Stimulated activated CD4-positive, alpha-beta T cell treated with anti-CD3 and anti-CD28 coated beads, TNF-alpha, amount 100 ng/mL, for 1 hour (primary cell): ENCODE results near the gene UNC13A.
A peak's percentile ranks its signal among the peaks of the same experiment; 100 is the strongest.
"Not testable (repeated sequence)": the region's sequence is repeated elsewhere in the genome, so short reads cannot be mapped to it uniquely, and the experiment has no call there.

Source experiments
- DNase-seq, 3 donors: peaks; one replicate each; pipeline ENCODE4 v3.0.0-alpha.2; 2020; ENCODE audit warnings: low read depth in 3 of 3, low spot score in 1 of 3

UNC13A gene

DNA sequence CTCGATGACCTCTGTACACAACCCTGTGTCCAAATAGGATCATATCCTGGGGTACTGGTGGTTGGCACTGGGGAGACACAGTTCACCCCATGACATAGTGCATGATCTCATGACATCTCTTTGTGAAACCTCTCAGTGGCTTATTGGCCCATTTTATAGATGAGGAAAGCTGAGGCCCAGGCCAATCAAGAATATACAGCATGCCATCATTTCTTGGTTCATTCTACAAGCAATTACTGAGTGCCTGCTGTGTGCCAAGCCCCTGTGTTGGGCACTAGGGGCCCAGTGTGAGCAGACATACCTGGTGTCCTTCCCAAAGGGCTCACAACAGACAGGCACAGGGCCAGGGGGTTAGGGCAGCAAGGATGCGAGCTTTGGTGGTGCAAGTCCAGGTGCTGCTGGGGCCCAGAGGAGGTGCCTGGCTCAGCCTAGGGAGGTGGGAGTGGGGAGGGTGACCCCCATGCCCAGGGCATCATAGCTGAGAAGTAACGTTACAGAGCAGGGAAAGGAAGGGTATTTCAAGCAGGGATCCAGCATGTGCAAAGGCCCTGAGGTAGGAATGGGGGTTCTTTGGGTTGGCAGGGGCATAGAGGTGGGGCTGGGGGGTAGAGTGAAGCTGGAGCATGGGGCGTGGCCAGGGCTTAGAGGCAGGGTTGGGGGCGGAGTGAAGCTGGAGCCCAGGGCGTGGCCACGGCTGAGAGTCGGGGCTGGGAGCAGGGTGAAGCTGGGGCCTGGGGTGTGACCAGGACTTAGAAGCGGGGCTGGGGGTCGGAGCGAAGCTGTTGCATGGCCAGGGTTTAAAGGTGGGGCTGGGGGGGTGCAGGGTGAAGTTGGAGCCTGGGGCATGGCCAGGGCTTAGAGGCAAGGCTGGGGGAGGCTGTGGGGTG is 112.0 kb downstream of the UNC13A start:
- no peak for DNase-seq

DNA sequence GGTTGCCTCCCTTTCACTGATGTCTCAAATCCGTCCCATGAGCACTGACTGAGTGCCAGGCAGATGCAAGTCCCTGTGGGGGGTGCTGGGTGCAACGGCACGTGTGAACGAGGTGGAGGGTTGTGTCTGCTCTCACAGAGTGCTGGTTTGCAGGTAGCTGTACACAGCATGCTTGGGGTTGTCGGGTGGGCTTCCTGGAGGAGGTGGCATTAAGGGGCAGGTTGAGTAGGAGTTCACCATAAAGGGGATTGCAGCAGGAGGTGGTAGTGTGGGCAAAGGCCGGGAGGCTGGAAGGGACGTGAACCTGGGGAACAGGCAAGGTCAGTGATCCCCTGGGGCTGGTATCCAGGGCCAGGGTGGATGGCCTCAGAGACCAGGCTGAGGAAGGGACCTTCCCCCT is 115.5 kb downstream of the UNC13A start:
- DNase-seq = no peak

- no peak for DNase-seq
These were observed 117.4 kb downstream of the UNC13A start for GRCh38 chr19:17570791-17571190.

DNA sequence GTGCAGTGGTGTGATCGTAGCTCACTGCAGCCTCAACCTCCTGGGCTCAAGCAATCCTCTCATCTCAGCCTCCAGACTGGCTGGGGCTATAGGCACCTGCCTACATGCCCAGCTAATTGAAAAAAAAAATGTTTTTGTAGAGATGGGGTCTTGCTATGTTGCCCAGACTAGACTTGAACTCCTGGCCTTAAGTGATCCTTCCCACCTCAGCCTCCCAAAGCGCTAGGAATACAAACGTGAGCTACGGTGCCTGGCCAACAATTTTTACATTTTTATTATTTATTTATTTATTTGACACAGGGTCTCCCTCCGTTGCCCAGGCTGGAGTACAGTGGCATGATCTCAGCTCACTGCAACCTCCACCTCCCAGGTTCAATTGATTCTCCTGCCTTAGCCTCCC is 117.9 kb downstream of the UNC13A start:
- DNase-seq = not testable (repeated sequence)

DNA sequence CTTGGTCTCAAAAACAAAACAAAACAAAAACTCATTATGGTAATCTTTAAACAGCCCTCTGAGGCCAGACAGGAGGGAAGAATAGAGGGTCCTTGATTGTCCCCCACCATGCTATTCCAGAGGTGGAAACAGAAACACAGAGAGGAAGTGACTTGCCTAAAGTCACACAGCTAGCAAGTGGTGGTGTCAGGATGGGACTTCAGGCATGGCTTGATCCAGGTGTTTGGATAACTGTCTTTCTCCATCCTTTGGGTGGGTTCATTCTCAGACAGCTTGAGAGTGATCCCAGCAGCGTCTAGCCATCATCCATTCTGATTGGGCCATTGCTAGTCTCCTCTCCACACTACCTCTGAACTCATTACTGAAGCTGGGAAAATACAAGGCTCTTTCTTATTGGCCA is 120.2 kb downstream of the UNC13A start:
- DNase-seq = no peak

GRCh38 chr19:17565611-17566010 is 122.5 kb downstream of the UNC13A start:
- DNase-seq = no peak

DNA sequence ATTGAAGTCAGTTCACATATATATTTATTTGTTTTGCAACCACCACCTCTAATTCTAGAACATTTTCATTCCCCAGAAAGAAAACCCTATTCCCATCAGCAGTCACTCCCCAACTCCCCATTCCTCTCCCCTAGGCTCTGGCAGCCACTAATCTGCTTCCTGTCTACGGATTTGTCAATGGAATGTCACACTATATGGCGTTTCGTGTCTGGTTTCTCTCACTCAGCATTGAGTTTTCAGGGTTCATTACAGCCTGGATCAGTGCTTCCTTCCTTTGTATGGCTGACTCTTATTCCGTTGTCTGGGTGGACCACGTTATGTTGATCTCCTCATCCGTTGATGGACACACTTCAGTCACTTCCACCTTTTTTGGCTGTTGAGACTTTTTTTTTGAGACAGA is 123.4 kb downstream of the UNC13A start:
- no peak for DNase-seq

- no peak for DNase-seq
These were observed 125.6 kb downstream of the UNC13A start for GRCh38 chr19:17562561-17562960.

- DNase-seq = no peak
These were observed 126.1 kb downstream of the UNC13A start for GRCh38 chr19:17562097-17562496.

- DNase-seq = no peak
These were observed 128.0 kb downstream of the UNC13A start for GRCh38 chr19:17560205-17560595.

- DNase-seq = no peak
These were observed 130.7 kb downstream of the UNC13A start for GRCh38 chr19:17557466-17557865.

- DNase-seq = no peak
These were observed 131.2 kb downstream of the UNC13A start for GRCh38 chr19:17556995-17557394.

GRCh38 chr19:17555929-17556813 is 132.0 kb downstream of the UNC13A start:
- peak in 1 of 3 donors; percentile 26 for DNase-seq

DNA sequence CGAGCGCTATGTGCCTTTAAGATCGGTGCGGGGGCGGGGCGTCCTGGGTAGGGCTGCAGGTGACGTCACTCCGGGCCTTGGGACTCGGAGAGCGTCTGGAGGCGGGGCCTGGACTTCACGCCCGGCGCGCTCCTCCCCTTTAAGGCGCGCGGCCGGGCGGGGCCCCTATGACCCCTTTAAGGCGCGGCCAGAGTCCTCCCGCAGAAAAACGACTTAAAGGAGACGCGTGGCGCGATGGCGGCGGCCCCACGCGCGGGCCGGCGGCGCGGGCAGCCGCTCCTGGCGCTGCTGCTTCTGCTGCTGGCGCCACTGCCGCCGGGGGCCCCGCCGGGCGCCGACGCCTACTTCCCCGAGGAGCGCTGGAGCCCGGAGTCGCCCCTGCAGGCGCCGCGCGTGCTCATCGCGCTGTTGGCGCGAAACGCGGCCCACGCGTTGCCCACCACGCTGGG is 132.7 kb downstream of the UNC13A start, which contains the start of gene COLGALT1:
Gene COLGALT1, plus strand, starts transcription at position 170 of the 449 bp plus-strand sequence. Its CDS starts 65 bp downstream, at position 235.
- DNase-seq = peak; percentile 92 to 99 (median 94)

GRCh38 chr19:17554968-17555479 is 133.1 kb downstream of the UNC13A start:
- DNase-seq = no peak

- no peak for DNase-seq
These were observed 134.9 kb downstream of the UNC13A start for GRCh38 chr19:17553256-17553655.

DNA sequence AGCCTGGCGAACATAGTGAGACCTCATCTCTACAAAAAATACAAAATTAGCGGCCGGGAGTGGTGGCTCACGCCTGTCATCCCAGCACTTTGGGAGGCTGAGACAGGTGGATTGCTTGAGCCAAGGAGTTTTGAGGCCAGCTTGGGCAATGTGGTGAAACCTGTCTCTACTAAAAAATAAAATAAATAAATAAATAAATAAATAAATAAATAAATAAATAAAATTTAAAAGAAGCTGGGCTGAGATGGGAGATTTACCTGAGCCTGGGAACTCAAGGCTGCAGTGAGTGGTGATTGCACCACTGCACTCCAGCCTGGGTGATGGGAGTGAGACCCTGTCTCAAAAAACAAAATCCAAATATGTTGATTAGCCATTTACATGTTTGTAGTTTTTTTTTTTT is 135.4 kb downstream of the UNC13A start:
- DNase-seq = not testable (repeated sequence)
